Renal cortex interstitium (tissue), 15 donors: ENCODE results near the gene AQP5. TPM values are rescaled to one million over a fixed set of nuclear protein-coding genes. Genes with fewer than 3 reads are reported as not detected.

Experiments used
- DNase-seq, 11 donors: peaks; one replicate each; pipeline ENCODE4 v3.0.0-alpha.2; 2013; ENCODE audit warnings: low read depth in 9 of 11, low spot score in 4 of 11; ENCODE audit errors: extremely low read depth in 1 of 11
- long read RNA-seq, 16 experiments: transcript quantifications; one replicate each; lab custom pipeline, GENCODE V29; 2026
- polyA plus RNA-seq, 3 donors: library from polyadenylated mRNA; unstranded; fragments of 120-200 nt; gene quantifications; one replicate each; pipeline ENCODE4 v1.2.1, GENCODE V29; 2013; ENCODE audit not compliant: insufficient read length in 3 of 3

The AQP5 gene
- 1 to 10 TPM; 1.2 to 3.6 (median 1.7) TPM for polyA plus RNA-seq
- long read RNA-seq, donor 1, partial matches to known transcripts: 0 of 2 reads
- long read RNA-seq, donor 1, other reads (novel, unspliced or antisense): 0 of 2 reads
- long read RNA-seq, donor 2: 0 reads
- long read RNA-seq, donor 3, partial matches to known transcripts: 0 of 2 reads
- long read RNA-seq, donor 3, other reads (novel, unspliced or antisense): 0 of 2 reads
- long read RNA-seq, donor 4, partial matches to known transcripts: 0 of 3 reads
- long read RNA-seq, donor 4, other reads (novel, unspliced or antisense): 0 of 3 reads
- long read RNA-seq, donor 5: 0 reads
- long read RNA-seq, donor 6: 0 reads
- long read RNA-seq, donor 7, partial matches to known transcripts: 0 of 2 reads
- long read RNA-seq, donor 7, other reads (novel, unspliced or antisense): 0 of 2 reads
- long read RNA-seq, donor 8, partial matches to known transcripts: 0 of 1 reads
- long read RNA-seq, donor 8, other reads (novel, unspliced or antisense): 0 of 1 reads
- long read RNA-seq, donor 9: 0 reads
- long read RNA-seq, donor 10: 0 reads
- long read RNA-seq, donor 11: 0 reads
- long read RNA-seq, donor 12, partial matches to known transcripts: 0 of 2 reads
- long read RNA-seq, donor 12, other reads (novel, unspliced or antisense): 0 of 2 reads
- long read RNA-seq, donor 13: 0 reads
- long read RNA-seq, donor 14: 0 reads
- long read RNA-seq, donor 15, partial matches to known transcripts: 0 of 1 reads
- long read RNA-seq, donor 15, other reads (novel, unspliced or antisense): 0 of 1 reads
- long read RNA-seq, donor 16, partial matches to known transcripts: 0 of 3 reads
- long read RNA-seq, donor 16, other reads (novel, unspliced or antisense): 0 of 3 reads

DNA sequence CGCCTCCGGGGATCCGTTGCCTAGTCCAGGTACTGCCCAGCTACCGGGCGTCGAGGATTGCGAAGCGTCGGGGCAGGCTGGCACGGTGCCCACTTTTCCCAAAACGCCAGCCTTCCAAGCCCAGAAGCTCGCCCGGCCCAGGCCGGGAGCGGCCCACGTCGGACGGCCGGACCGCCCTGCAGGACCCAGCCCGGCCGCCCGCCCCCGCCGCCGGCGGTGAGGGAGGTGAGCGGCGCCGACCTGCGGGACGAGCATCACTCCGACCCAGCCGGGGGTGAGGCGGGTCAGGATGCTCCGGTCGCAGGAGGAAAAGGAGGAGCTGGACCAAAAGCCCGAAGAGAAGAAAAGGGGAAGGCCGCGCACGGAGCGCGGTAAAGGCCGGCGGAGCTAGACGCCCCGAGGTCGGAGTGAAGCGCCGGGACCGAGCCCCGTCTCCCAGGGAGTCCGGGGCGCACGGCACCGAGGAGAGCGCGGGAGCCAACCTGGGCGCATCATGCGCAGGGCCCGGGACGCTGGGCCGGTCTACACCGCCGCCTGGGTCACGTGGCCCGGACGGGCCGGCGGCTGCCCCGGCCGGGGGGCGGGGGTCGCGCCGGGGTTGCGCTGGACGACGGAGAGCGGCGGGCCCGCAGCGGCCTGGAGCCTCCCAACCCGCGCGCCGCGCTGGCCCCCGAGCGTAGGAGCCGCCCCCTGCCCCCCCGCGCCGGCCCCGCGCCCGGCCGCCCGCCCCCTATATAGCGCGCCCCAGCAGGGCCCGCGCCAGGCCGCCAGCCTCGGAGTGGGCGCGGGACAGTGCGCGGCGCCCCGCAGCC, at the start of gene AQP5:
Gene AQP5, plus strand, starts transcription at position 762 of the 812 bp plus-strand sequence. CDS start 146 bp downstream, outside the sequence.
- no peak for DNase-seq

GRCh38 chr12:49912345-49913255, 49.1 kb upstream of the AQP5 start:
- no peak for DNase-seq

- no peak for DNase-seq
These were observed 45.3 kb upstream of the AQP5 start for GRCh38 chr12:49916129-49916919.

DNA sequence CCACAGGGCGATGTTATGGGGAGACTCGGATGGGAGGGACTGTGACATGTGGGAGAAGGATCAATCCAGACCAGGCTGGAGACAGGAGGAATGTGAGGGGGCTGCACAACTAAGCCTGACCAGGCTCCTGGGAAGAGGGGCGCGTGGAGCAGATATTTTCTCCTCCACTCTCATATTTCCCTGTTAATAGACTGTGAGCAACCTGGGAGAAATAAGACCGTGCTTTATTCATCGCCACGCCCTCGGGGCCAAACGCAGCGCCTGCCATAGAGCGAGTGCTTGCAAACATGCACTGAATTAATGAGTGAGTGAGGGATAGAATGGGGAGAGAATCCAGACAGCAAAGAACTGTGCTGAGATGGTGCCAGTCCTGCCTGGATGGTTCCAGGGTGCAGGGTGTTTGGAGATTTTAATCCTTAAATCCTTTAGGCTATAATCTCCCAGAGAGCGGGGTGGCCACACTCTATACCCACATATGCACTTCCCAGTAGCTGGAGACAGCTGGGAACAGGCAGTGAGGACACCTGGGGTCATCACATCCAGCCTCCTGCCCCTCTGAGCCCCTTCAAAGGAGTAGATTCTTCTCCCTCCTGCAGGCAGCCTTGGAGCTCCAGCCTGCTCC, 44.4 kb upstream of the AQP5 start:
- DNase-seq: no peak

DNA sequence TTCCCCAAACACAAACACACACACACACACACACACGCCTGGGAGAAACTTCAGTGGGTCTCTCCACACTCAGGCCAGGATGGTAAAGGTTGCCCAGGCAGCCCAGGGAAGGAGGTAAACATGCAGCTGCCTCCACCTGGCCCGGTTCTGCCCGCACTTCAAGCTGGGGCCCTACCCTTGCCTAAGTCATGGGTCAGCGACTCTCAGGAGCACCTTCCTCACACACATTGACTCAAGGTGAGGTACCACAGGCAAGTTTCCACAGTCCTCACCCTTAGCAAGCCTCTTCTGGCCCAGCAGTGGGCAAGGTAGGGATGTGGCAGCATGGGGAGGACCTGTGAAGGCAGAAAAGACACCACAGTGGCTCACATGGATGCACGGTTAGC, 43.9 kb upstream of the AQP5 start:
- DNase-seq: no peak

GRCh38 chr12:49920241-49920914, 41.3 kb upstream of the AQP5 start:
- no peak for DNase-seq

- DNase-seq: no peak
These were observed 40.8 kb upstream of the AQP5 start for GRCh38 chr12:49920915-49921286.

DNA sequence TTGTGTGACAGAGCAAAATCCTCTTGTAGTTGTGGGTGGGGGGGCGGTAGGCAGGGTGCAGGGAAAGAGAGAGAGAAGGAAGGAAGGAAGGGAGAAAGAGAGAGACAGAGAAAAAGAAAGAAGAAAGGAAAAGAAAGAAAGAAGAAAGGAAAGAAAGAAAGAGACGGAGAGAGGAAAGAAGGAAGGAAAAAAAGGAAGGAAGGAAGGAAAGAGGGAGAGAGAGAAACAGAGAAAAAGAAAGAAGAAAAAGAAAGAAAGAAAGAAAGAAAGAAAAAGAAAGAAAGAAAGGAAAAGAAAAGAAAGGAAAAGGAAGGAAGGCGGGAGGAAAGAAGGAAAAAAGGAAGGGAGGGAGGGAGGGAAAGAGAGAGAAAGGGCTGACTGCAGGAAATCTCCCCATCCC, 40.4 kb upstream of the AQP5 start:
- no peak for DNase-seq

GRCh38 chr12:49921936-49922335, 39.7 kb upstream of the AQP5 start:
- DNase-seq: no peak

- no peak for DNase-seq
These were observed 39.2 kb upstream of the AQP5 start for GRCh38 chr12:49922349-49923034.

DNA sequence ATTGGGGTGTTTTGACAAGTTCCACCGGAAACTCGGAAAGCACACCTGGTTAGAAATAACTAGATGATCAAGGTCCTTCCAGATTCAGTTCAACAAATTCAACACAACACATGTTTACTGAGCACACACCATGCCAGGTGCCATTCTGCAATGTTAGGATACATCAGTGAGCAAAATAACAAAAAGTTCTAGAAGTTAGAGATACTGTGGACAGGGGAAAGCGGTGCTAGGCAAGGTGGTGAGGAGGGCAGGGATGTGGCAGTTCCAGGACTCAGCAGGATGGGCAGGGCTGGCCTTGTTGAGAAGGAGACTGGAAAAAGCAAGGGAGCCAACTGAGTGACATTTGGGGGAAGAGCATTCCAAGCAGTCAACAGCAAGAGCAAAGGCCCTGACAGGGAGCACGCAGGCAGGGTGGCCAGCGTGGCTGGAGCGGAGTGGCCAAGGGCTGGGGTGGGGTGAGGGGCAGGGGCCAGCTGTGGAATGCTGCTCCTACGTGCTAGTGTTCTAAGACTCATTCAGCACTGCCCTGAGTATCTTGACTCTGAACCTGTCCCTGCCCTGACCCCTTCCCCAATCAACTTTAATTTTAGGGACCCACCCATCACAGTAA, 38.5 kb upstream of the AQP5 start:
- DNase-seq: no peak

GRCh38 chr12:49923880-49924556, 37.7 kb upstream of the AQP5 start:
- DNase-seq: no peak

DNA sequence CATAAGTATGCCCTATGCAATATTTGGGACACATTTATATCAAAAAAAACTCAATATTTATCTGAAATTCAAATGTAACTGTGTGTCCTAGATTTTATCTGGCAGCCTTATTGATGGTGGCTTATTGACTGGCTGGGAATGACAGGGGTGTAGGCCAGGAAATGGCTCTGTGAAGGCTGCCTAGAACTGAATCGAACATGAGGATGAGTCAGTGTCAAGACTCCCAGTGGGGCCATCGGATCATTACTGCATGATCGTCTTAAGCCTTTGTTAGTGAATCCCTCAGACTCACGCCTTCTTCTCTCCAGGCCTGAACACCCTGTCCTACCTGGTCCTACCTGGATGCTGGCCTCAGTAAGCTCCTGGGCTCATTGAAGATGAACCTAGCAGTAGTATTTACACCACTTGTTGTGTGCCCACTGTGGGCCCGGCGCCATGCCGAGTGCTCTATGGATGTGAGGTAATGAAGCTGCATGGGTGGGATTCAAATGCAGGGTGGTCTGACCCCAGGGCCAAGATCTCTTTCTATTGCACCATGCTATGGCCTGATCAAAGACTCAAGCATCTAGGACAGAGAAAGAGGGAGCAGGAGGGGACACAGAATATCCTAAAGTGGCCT, 36.9 kb upstream of the AQP5 start:
- no peak for DNase-seq

- DNase-seq: no peak
These were observed 36.1 kb upstream of the AQP5 start for GRCh38 chr12:49925433-49926204.
